ENCODE data around the gene KIF26B. TPM values are rescaled to one million over a fixed set of nuclear protein-coding genes. Genes with fewer than 3 reads are reported as not detected.

Gene KIF26B
- polyA plus RNA-seq, 1 donor (not counting 4 experiments of a cell fraction or from before 2014, with no cell fraction given) = 0.58 TPM

- H3K4me3 ChIP-seq (ENCODE audit: control insufficient read depth in 2 of 3, extremely low read depth in 1 of 3, insufficient read depth in 2 of 3, low read depth in 1 of 3, low read length in 3 of 3) = no peak overlapping the region
- dilution Hi-C loops (cut with MboI; ENCODE audit: extremely low pct_ligation_motif_present, low sequenced_read_pairs) = no loop called here
- H3K4me2 ChIP-seq (ENCODE audit: control insufficient read depth, extremely low read depth, insufficient read depth, low read depth, low read length) = no peak overlapping the region
- FAIRE-seq = no peak
- H3K36me3 ChIP-seq (ENCODE audit: control insufficient read depth in 2 of 2, extremely low read depth in 1 of 2, insufficient read depth in 2 of 2, low read length in 2 of 2) = no peaks in the 10 kb centered on the region
- H3K9ac ChIP-seq (ENCODE audit: control insufficient read depth, extremely low read depth, insufficient read depth, low read length) = no peak overlapping the region
- no peaks in the 10 kb centered on the region for H3K79me2 ChIP-seq (ENCODE audit: control insufficient read depth, insufficient read depth, low read length)
- TF ChIP-seq EZH2 (IDR thresholded peaks at IDR 0.05; ENCODE audit: low read length) = no peak
- TF ChIP-seq, protein P1, sequence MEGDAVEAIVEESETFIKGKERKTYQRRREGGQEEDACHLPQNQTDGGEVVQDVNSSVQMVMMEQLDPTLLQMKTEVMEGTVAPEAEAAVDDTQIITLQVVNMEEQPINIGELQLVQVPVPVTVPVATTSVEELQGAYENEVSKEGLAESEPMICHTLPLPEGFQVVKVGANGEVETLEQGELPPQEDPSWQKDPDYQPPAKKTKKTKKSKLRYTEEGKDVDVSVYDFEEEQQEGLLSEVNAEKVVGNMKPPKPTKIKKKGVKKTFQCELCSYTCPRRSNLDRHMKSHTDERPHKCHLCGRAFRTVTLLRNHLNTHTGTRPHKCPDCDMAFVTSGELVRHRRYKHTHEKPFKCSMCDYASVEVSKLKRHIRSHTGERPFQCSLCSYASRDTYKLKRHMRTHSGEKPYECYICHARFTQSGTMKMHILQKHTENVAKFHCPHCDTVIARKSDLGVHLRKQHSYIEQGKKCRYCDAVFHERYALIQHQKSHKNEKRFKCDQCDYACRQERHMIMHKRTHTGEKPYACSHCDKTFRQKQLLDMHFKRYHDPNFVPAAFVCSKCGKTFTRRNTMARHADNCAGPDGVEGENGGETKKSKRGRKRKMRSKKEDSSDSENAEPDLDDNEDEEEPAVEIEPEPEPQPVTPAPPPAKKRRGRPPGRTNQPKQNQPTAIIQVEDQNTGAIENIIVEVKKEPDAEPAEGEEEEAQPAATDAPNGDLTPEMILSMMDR (optimal IDR thresholded peaks at IDR 0.05 in 1 of 3, IDR thresholded peaks at IDR 0.05 in 1 of 3, conservative IDR thresholded peaks at IDR 0.05 in 1 of 3; ENCODE audit: extremely low read depth in 1 of 3, insufficient read depth in 2 of 3, low read length in 3 of 3) = no peak
- DNase-seq (ENCODE audit: low read depth, low spot score) = no peak
- H3K27ac ChIP-seq (ENCODE audit: control insufficient read depth, insufficient read depth, low read length) = no peak overlapping the region
- H3K4me1 ChIP-seq (ENCODE audit: control insufficient read depth, extremely low read depth, insufficient read depth, low read length) = peaks cover 3% of the 10 kb centered on the region
- no peaks in the 10 kb centered on the region for H3K27me3 ChIP-seq (ENCODE audit: control insufficient read depth, extremely low read depth, insufficient read depth, low read length)
- H4K20me1 ChIP-seq (ENCODE audit: control insufficient read depth, extremely low read depth, insufficient read depth, low read length) = no peaks in the 10 kb centered on the region
- H2AFZ ChIP-seq (ENCODE audit: control insufficient read depth, low read length) = no peak overlapping the region
- no peaks in the 10 kb centered on the region for H3K9me1 ChIP-seq (ENCODE audit: control insufficient read depth, extremely low read depth, insufficient read depth, low read length)
- no peaks in the 10 kb centered on the region for H3K9me3 ChIP-seq (ENCODE audit: control insufficient read depth, low read depth, low read length)
Measured at GRCh38 chr1:245485996-245486395, 331.2 kb downstream of the KIF26B start.

- FAIRE-seq = no peak
- no peak for DNase-seq (ENCODE audit: low read depth, low spot score)
- dilution Hi-C loops (cut with MboI; ENCODE audit: extremely low pct_ligation_motif_present, low sequenced_read_pairs) = no loop called here
- TF ChIP-seq, protein P1 (optimal IDR thresholded peaks at IDR 0.05 in 1 of 3, IDR thresholded peaks at IDR 0.05 in 1 of 3, conservative IDR thresholded peaks at IDR 0.05 in 1 of 3; ENCODE audit: extremely low read depth in 1 of 3, insufficient read depth in 2 of 3, low read length in 3 of 3) = no peak
- no peak for TF ChIP-seq EZH2 (IDR thresholded peaks at IDR 0.05; ENCODE audit: low read length)
- Histone ChIP-seq H4K20me1 (ENCODE audit: control insufficient read depth, extremely low read depth, insufficient read depth, low read length) (no peaks in the 10 kb centered on the region), H3K79me2 (ENCODE audit: control insufficient read depth, insufficient read depth, low read length) (no peaks in the 10 kb centered on the region), H3K9ac (ENCODE audit: control insufficient read depth, extremely low read depth, insufficient read depth, low read length) (no peak overlapping the region), H3K4me2 (ENCODE audit: control insufficient read depth, extremely low read depth, insufficient read depth, low read depth, low read length) (no peak overlapping the region), H2AFZ (ENCODE audit: control insufficient read depth, low read length) (no peak overlapping the region), H3K4me3 (ENCODE audit: control insufficient read depth in 2 of 3, extremely low read depth in 1 of 3, insufficient read depth in 2 of 3, low read depth in 1 of 3, low read length in 3 of 3) (no peak overlapping the region), H3K9me1 (ENCODE audit: control insufficient read depth, extremely low read depth, insufficient read depth, low read length) (no peaks in the 10 kb centered on the region), H3K27me3 (ENCODE audit: control insufficient read depth, extremely low read depth, insufficient read depth, low read length) (no peaks in the 10 kb centered on the region), H3K27ac (ENCODE audit: control insufficient read depth, insufficient read depth, low read length) (no peak overlapping the region), H3K9me3 (ENCODE audit: control insufficient read depth, low read depth, low read length) (no peaks in the 10 kb centered on the region), H3K4me1 (ENCODE audit: control insufficient read depth, extremely low read depth, insufficient read depth, low read length) (peaks cover 3% of the 10 kb centered on the region), H3K36me3 (ENCODE audit: control insufficient read depth in 2 of 2, extremely low read depth in 1 of 2, insufficient read depth in 2 of 2, low read length in 2 of 2) (no peaks in the 10 kb centered on the region)
Measured at GRCh38 chr1:245486775-245487470, 332.1 kb downstream of the KIF26B start.
